DND-41 (cell line): Measurements from ENCODE around the gene IRGC.

Experiments
- EZH2 ChIP-seq: IDR thresholded peaks from 3 replicates; pipeline ENCODE4 v1.6.1; 2012; ENCODE audit warnings: borderline replicate concordance, low read depth, mild to moderate bottlenecking, moderate library complexity, low read length, inconsistent platforms; ENCODE audit not compliant: severe bottlenecking
- TF ChIP-seq, protein P1 (sequence below): IDR thresholded peaks from 2 replicates; pipeline ENCODE4 v1.5.1; 2012; ENCODE audit warnings: borderline replicate concordance, low read length, moderate library complexity, mild to moderate bottlenecking; ENCODE audit not compliant: poor library complexity, severe bottlenecking; ENCODE audit errors: extremely low read depth

GRCh38 chr19:43675906-43676305 lies 40.0 kb upstream of the IRGC start:
- TF ChIP-seq, protein P1, sequence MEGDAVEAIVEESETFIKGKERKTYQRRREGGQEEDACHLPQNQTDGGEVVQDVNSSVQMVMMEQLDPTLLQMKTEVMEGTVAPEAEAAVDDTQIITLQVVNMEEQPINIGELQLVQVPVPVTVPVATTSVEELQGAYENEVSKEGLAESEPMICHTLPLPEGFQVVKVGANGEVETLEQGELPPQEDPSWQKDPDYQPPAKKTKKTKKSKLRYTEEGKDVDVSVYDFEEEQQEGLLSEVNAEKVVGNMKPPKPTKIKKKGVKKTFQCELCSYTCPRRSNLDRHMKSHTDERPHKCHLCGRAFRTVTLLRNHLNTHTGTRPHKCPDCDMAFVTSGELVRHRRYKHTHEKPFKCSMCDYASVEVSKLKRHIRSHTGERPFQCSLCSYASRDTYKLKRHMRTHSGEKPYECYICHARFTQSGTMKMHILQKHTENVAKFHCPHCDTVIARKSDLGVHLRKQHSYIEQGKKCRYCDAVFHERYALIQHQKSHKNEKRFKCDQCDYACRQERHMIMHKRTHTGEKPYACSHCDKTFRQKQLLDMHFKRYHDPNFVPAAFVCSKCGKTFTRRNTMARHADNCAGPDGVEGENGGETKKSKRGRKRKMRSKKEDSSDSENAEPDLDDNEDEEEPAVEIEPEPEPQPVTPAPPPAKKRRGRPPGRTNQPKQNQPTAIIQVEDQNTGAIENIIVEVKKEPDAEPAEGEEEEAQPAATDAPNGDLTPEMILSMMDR = no peak
- TF ChIP-seq EZH2 = no peak
